ENCODE data around the gene CDC26.
A peak's percentile ranks its signal among the peaks of the same experiment; 100 is the strongest.
"Not testable (repeated sequence)": the region's sequence is repeated elsewhere in the genome, so short reads cannot be mapped to it uniquely, and the experiment has no call there.

CDC26 gene

DNA sequence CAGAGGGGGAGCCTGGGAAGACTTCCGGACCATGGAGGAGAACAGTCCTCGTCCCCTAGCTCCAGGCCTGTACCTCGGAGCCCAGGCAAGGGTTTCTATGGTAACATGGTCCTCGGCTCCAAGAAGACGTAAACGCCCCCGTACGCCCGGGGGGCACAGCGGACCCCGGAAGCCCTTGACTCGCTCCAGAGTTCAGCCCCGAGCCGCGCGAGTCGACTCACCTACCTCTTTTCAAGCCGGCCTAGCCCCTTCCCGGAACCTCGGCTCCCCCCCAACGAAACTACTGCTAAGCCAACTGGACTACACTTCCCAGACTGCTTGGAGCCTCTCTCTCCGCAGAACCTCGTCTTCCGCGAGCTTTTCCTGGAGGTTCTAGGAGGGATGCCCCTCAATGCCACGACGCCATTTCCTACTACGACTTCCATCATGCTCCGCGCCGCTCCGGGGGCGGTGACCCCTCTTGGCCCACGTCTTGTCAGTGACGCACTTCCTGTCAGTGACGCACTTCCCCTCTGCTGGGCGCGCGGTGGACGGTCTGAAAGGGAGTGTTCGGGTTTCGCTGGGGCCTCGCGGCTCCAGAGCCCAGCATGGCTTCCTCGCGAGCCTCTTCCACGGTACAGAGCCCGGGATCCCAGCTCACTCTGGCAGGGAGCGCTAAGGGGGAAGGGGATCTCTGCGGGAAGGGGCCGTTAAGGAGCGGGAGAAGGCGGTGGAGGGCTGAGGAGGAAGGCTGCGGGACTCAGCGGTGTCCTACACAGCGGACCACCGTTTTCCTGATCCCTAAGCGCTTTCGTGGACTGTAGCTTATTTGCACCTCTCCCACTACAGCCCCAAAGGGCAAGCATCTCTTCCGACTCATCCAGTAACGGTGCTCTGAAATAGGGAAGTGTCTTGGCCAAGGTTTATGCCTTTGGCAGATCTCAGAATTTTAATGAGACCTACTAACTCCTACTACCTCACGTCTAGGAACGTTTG, at the start of gene CDC26, which contains the start of gene PRPF4:
Gene CDC26, minus strand, starts transcription at position 416 of the 975 bp plus-strand sequence. CDS start 3,065 bp downstream, outside the sequence.
Gene PRPF4, plus strand, starts transcription at position 502 of the 975 bp plus-strand sequence. Its CDS starts 86 bp downstream, at position 588.
- peak; percentile 97 for DNase-seq

DNA sequence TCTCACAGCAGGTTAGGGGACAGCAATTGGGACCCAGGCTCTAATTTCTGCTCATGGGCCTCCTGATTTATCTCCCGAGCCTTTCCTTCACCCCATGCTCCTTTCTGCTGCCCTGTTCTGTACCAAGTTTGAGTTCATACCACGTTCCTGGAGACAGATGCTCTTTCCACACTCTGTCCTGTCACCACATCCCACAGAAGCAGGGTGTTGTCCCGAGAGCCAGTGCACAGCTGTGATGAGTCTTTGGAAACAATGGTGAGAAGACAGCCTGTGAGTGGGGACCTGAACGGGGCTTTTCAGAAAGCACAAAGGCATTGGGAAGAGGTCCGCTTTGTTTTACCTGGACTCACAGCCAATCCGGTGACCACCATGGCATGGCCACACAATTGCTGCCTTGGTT, 47.3 kb upstream of the CDC26 start:
- no peak for DNase-seq

DNA sequence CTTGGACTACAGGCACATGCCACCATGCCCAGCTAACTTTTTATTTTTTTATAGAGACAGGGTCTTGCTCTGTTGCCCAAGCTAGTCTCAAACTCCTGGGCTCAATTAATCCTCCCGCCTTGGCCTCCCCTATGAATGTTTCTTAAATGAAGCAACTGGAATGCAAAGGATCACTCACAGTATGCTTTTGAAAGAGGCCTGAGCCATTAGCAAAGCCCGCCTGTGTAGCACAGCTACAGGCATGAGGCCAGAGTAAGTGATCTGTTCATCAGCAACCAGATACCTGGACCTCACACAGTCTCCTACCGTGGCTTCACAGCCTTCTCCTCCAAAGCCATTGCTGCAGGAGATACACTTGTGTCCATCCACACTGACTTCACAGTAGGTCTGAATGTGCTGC, 44.7 kb upstream of the CDC26 start:
- no peak for DNase-seq

DNA sequence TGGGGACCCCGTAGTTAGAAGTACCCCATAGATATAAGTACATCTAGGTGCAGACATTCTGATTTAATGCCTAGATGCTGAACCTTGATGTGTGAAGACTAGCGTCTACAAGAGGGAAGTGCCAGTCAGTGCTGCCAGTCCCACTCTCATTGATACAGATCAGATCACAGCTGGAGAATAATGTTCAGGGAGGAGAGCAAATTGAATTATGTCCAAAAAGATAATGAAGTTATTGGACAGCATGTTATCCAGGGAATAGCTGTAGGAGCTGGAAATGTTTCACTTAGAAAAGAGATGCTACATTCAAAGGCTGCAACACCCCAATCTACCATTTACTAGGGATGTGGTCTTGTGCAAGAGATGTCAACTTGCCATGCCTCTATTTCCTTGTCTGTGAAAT, 43.7 kb upstream of the CDC26 start:
- DNase-seq: no peak

DNA sequence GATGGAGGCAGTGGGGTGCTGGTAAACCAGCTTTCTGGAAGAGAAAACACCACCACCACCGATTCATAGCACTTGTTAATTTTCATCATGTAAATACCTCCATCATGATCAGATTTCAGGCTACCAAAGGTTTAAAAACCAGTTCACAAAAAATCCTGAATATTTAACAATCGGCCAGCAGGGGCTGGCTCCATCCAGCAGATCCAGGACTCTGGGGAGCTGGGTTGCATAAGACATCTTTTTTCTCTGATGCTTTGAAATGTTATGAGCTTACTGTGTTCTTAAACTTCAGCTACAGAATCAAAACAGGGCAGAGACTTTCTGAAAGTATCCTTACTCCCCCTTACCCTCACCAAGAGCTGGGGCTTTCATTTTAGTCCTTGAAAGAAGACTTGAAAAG, 42.4 kb upstream of the CDC26 start:
- no peak for DNase-seq

DNA sequence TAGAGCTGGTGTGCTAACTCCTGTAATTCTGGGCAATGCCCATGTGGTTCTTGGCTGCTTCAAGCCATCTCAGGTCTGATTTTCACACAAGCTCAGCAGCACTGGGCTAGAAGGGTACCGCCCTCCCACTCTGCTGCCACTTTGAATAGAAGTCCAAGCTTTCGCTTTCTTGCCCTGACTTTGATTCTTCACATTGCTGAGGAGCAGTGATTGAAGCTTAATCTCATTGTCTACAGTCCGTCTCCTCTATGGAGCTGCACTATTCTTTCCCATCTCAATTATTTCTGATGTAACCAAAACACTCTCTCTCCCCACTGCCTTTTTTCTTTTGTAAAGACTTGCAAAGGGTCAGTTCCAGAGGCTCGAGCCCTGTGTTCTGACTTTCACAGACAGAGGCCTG, 40.7 kb upstream of the CDC26 start:
- DNase-seq: no peak

DNA sequence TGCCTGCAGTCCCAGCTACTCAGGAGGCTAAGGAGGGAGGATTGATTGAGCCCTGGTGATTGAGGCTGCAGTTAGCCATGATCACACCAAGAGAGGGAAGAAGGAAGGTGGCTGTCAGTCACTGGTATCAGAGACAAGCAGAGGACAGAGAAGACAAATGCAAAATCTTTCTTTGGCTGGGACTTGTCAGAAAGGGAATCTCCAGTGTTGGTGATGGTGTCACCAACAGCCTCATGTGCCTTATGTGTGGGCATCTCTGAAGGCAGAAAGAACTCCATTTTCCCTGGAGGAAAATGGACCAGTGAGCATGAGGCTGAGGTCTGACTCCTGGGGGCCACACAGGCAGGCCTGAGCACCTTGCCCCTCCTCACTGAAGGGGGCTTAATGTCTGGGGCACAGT, 39.9 kb upstream of the CDC26 start:
- DNase-seq: no peak

DNA sequence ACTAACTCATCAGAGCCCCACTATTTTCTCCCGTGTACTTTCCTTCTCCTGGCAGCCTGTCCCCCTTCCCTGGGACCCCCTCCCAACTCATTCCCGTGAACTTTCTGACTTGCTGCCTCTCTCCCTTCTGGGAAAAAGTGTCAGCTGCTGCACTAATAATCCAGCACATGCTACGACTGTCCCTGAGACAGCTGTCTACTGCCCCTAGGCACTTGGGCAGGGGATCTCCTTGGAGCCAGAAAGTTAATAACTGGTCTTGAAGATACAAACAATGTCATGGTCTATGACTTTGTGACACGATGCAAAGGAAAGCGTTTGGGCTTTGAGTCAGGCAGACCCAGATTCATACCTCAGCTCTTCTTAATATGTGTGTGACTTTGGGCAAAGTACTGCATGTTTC, 37.9 kb upstream of the CDC26 start:
- DNase-seq: no peak

DNA sequence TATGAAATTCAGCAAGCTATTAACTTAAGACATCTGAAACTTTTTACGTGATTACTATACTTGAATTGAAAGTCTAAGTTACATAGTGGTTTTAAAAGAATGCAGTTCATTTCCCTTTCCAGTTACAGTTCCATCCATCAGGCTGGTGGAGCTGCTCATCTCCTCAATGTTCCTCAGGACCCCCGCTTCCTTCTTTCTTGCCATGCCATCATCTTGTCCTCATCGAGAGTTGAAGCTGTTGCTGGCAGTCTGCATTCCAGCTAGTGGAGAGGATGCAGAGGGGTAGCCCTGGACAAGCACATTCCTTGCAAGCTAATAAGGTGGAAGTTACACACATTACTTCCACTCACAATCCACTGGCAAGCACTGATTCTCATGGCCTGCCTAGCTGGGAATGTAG, 36.6 kb upstream of the CDC26 start:
- DNase-seq: no peak

DNA sequence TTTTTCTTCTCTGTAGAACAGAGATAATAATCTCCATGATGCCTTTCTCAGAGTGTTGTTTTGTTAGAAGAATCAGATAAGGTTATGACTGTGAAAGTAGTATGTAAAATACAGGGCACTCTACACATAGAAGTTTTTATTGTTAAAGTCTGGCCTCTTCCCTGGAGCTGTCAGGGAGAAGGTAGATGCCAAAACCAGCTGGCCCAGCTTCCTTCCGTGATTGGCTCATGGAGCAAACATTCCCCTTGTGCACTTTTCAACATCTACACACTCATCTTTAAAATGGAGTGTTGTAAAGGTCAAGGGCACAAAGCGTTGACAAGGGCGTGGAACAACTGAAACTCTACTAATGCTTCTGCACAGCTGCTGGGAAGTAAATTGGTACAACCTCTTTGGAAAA, 35.2 kb upstream of the CDC26 start:
- DNase-seq: no peak

DNA sequence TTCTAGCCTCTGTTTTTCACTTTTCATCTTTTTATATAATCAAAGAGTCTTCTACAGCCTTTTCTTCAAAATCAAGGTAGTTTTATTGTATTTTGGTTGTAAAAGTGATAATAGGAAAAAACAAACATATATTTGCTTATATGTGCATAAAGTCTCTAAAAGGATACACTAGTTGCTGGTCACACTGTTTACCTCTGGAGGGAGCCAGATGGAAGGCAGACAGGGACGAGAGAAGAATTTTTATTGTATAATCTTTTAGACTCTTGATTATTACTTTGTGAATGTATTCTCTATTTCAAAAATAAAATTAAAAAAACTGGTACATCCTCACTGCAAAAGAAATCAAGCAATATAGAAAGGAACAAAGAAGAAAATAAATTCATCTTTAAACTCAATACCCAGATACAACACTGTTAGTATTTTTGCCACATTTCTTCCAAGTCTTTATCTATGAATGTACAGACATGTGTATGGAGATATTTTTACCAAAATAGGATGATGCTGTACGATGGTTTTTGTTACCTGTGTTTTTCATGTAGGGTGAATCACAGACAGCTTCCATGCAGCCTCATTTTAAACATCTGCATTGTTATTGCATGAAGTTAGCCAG, 33.9 kb upstream of the CDC26 start:
- peak; percentile 48 for DNase-seq

DNA sequence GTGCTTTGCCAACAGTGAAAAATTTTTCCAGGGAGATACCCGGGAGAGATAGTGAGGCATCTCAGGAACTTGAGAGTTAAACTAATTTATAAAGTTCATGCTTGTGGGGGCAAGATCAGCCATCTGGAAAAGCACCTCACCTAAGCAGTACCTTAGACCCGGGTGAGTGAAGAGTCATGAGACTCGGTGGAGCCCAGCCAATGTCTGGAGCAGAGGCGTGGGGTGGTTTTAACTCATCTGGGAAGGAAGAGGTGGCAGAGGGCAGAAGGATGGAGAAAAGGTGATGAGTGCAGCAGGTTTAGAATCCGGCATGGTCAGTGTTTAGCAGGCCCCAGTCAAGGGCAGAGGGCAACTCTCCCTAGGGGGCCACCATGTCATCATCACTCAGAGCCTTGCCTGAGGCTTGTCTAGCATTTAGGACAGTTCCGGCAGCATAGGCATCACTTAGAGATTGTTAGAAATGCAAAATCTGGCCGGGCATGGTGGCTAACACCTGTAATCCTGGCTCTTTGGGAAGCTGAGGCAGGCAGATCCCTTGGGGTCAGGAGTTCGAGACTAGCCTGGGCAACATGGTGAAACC, 32.1 kb upstream of the CDC26 start:
- DNase-seq: no peak

DNA sequence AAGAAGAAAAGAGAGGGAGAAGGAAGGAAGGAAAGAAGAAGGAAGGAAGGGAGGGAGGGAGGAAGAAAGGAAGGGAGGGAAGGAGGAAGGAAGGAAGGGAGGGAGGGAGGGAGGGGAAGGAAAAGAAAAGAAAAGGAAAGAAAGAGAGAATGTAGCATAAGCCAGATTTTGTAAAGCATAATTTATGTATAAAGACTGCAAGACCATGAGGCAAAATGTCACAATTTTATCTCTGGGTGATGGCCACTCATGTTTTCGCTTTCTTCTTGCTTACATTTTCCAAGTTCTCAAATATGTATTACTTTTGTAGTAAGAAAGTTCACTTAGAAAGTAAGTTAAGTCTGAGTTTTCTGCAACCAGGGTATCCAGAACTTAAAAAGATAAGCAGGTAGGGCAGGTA, 31.2 kb upstream of the CDC26 start:
- DNase-seq: no peak

DNA sequence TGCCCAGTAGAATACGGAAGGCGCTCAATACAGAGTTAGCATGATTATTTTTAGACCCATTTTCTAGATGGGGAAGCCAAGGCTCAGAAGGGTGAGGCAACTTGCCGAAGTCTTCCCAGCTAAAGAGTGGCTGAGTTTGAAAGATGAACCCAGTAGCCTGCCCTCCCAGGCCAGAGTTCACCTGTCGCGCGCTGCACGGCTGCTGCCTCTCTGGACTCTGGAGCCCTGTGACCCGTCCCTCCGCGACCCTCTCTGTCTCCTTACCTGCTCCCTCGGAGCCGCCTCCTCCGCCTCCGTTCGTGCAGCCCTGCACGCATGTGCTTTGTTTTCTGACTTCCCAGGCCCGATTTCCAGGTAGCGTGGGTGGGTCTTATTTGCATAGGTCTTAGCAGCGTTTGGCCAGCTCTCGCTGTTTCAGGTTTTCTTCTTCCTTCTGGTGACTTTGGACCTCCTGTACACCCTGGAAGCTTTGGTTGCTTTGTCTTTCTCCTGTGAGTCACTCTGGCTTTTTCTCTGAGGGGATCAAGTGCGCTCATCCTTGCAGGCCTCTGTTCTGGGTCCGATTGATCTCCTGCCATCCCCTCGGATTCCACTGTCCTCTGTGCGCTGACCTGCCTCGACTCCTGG, 27.5 kb upstream of the CDC26 start, which contains the start of gene RNF183:
Gene RNF183, minus strand, starts transcription at position 585 of the 627 bp plus-strand sequence. CDS start 5,192 bp downstream, outside the sequence.
- DNase-seq: no peak

DNA sequence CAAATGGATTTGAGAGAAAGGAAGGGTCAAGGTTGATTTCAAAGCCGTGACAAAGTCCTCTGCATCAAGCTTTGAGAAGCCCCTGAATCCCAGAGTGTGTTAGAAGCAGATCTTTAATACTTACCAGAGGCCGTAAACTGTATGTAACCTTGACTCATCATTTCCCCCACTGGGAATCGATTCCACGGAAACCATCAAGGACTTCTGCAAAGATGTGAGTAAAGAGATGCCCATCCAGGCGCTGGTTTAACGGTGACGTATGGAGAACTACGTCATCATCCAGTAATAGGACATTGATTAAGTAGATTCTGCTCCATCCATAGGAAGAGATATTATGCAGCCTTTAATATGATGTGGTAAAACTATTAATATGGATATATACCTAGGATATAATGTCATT, 26.2 kb upstream of the CDC26 start:
- DNase-seq: no peak

DNA sequence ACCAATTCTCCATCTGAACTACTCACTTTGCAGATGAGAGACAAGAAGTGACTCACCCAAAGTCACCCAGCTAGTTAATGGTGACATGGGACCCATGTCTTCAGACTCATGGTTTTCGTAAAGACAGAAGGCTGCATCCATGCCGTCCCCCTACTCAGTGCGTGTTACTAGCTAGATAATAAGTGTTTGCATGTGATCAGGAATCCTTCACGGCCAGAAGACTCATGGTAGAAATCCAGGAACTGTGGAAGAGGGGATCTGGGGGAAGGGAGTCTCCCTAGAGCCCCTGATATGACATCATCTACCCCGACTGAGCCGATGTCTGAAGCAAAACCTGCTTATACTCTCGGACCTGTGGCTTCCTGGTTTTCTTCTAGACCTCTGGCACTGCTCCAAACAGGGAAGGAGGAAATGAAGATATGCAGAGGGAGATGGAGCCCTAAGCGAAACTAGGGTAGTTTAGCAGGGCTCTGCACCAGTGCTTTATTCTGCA, 24.5 kb upstream of the CDC26 start:
- DNase-seq: peak; percentile 41

DNA sequence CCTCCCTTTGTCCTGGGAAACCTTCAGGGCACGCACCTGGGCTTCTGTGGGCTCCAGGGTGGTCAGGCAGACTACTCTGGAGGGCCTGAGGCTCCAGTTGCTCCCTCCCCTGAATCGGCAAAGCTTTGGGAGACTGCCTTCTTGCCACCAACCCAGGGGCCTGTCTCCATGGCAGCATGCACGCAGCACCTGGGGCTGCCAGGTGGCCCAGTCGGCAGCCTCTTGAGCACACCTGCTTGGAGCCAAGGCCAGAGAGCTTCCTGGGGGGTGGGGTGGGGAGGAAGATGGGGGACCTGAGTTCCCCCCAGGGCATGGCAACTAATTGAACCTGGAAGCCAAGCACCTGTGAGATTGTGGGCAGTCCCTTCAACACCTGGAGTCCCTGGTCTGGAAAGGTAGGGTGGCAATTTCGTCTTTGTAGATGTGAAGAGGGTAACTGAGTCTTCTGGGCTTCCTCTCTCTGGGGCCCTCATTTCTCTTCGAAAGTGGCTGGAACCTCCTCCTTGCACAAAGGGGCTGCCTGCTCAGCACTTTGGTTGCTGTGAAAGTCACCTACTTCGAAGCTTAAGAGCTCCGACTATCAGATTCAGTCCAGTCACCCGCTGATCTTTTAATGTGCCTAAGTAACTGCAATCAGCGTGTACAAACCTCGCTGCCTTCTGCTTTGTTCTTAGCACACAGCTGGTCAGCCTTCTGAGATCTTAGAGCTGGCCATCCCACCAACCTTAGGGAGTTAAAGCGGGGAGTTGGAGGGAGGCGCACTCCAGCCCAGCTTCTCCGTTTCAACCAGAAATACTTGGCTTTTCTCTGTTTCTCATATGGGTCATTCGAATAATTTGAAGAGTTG, 23.8 kb upstream of the CDC26 start:
- peak; percentile 97 for DNase-seq

DNA sequence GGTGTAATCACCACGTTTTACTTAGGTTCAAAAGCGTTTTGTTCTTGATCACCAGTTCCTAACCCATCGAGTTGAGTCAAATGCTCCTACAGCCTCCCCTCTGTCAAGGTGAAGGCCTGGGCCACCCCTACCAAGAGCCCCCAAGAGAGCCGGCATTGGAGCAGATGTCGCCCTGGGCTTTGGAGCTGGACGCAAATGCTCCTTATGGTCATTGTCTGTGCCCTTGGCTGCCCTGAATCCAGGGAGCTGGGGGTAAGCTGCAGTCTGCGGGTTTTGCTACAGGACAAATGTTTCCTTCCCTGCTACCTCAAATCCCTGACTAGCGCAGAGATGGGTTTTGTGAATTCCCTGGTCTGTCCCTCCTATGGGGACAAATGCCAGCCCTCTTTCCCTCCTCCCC, 22.9 kb upstream of the CDC26 start:
- no peak for DNase-seq

DNA sequence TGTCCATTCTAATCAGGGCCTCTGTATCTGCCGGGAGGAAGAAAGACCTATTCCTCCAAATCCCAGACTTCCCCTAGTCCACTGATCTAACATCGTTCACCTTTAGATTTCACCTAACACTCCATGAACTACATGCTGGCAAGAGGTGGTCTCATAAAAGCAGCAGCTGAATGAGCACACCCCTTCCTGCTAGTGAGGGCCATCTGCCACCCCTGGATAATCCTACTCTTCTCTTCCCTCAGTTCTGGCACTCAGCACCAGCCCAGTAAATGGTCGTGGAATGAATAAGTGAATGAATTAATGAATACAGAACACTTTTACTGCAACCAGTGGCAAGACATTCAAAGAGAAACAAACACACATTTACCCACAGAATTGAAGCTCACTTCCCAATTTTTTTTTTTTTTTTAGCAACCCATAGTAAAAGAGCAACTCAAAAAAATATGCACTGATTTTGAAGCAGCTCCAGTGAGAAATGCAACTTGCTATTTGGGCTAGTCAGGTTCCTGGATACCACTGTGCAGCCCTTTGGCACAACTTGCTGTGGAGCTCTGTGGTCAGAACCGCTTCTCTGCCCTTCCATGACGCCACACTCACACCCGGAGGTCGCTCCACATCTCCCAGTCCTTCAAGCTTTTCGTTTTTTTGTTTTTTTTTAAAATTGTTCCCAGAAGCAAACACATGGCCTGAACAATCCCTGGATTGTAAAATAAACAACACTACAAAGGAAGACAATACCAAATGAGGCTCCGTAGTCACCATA, 21.6 kb upstream of the CDC26 start:
- DNase-seq: peak; percentile 9

DNA sequence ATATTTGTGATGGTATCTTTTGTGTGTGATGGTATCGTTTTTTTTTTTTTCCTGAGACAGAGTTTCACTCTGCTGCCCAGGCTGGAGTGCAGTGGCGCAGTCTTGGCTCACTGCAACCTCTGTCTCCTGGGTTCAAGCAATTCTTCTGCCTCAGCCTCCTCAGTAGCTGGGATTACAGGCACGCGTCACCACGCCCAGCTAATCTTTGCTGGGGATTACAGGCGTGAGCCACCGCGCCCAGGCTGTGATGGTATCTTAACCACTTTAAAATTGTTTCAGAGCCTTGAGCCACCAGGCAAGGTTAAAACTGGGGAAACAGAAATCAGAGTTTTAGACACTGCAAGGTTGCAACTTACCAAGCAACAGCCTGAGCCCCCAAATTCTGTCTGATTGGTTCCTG, 20.9 kb upstream of the CDC26 start:
- DNase-seq: not testable (repeated sequence)

DNA sequence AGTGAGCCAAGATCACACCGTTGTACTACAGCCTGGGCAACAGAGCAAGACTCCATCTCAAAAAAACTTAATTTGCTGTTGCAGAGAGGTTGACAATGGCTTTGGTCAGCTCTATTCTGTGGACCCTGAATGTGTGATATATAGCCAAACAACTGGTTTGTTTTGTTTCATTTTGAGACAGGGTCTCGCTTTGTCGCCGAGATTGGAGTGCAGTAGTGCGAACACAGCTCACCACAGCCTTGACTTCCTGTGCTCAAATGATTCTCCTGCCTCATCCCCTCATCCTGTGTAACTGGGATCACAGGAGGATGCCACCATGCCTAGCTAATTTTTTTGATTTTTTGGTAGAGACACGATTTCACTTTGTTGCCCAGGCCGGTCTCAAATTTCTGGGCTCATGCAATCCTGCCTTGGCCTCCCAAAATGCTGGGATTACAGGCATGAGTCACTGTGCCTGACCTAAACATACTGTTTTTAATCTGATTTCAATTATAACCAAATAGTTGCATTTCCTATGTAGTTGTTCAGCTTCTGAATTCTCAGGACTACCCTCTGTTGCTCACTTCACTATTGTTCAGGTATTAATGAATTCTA, 18.0 kb upstream of the CDC26 start:
- DNase-seq: no peak
